ENCODE data around the gene DDX24.

- no peak for TF ChIP-seq CTCF (IDR thresholded peaks at IDR 0.05)
- TF ChIP-seq EP300 (IDR thresholded peaks at IDR 0.05), result no peak
- TF ChIP-seq POLR2AphosphoS5 (IDR thresholded peaks at IDR 0.05), result no peak
- TF ChIP-seq POLR2A (IDR thresholded peaks at IDR 0.05), result no peak
These were observed 71.2 kb downstream of the DDX24 start for GRCh38 chr14:94009767-94010166.

Data from gastroesophageal sphincter (tissue), 3 donors.